Astrocyte (in vitro differentiated cells and primary cell): ENCODE measurements around the gene SETD2.

ENCODE experiments used
- CTCF ChIP-seq: IDR thresholded peaks from 2 replicates; pipeline ENCODE4 v1.5.1; 2011; ENCODE audit warnings: low read depth, mild to moderate bottlenecking, inconsistent platforms, low read length, moderate library complexity; ENCODE audit not compliant: insufficient read depth
- EZH2 ChIP-seq: IDR thresholded peaks from 2 replicates; pipeline ENCODE4 v1.6.1; 2012; ENCODE audit warnings: mild to moderate bottlenecking, low read length, inconsistent platforms; ENCODE audit not compliant: insufficient read depth

GRCh38 chr3:46990573-46991374, 173.1 kb downstream of the SETD2 start:
- TF ChIP-seq CTCF (no peak), EZH2 (no peak)
